Hematopoietic multipotent progenitor cell treated with erythropoietin and hydrocortisone succinate and interleukin-3 and kit ligand, for 4 days (in vitro differentiated cells): ENCODE results near the gene COPS8.
A peak's percentile ranks its signal among the peaks of the same experiment; 100 is the strongest.

Experiments used
- DNase-seq: peaks from one replicate; pipeline ENCODE4 v3.0.0-alpha.2; 2015

COPS8 gene

DNA sequence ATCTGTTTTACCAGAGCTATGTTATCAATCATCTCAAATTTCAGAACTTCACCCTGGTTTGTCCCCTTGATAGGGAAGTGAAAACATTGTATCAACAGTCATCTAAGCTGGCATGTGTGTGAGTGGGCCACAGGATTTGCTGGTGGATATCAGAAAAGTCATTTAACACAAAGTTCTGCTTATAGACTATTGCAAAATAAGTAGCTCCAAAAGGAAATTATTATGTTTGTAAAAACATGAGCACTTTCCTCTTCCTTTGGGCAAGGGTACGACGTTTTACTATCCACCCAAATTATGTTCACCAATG lies 20.7 kb upstream of the COPS8 start:
- no peak for DNase-seq

DNA sequence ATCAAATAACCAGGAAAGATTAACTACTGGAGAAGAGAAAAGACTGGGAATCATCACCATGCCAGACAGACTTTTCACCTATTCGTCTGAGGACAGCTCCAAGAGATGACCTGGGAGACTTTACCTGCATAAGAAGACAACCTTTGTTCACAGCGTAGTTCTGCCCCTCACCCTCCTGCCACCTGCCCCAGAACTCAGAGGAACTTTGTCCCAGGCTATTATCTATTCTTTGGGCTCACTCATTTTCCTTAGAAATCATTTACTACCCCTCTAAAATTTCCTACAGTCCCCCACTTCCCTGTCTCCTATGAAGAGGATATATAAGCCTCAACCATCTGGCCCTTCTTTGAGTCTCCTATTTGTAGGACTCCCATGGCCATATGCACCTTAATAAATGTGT lies 19.3 kb upstream of the COPS8 start:
- no peak for DNase-seq

DNA sequence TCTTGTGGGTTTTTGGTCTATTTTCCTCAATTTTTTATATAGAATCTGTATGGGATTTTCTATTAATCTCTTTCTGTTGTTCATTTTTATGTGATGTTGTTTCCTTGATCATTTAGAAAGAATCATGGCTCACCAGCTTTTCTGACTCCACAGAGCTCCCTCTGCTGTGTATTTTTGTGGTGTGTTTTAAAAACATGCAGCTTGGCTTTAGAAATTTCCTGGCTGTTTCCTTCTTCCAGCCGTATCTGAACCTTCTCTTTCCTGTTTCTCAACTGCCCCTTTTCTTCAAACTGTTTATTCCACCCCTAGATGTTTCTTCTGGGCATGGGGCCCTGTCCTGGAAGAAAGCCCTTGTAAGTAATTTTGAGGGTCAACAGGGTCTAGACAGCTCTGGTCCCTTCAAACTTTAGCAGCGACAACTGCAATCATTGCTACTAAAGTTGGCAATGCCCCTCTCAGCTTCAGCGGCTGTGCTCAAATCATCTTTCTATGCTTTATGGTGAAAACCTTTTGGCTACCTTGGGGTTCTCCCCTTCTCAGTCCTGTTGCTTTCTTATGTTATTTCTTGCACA lies 17.6 kb upstream of the COPS8 start:
- DNase-seq = no peak

DNA sequence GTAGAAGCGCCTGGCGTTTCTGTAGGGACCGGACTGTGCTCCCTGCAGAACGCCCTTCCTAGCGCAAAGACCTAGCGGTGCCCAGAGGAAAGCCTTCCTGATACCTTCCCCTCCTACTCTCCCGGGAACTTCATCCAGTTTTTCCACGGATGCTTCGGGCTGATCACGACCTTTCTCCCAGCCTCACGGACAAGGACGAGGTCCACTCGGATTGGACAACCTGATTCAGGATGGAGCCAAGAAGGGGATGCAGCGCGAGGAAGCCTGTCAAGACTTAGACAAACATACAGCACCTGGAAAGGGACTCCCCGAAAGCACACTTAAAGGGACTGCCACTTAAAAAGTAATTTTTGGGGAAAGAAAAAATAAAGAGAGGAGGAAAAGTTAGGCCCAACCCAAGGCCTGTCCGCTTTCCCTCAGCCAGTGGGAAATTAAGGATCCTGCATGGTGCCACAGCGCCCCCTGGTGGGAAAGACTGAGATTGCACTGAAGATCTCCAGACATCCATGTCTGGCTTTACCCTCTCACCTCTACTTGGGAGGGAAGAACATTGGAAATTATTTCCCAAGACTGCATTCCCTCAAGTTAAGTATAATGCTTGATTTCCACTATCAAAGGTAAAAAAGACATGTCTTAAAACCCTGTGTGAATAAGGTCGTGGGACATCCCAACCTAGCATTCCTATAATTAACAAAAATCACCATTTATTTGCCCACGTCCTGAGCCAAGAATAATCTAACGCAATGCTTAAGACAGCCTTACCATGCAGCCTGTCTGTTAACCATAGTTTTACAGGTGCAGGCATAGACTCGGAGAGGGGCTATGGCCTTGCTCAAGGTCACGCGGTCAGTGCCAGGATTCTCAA lies 13.4 kb upstream of the COPS8 start:
- peak; percentile 72 for DNase-seq

DNA sequence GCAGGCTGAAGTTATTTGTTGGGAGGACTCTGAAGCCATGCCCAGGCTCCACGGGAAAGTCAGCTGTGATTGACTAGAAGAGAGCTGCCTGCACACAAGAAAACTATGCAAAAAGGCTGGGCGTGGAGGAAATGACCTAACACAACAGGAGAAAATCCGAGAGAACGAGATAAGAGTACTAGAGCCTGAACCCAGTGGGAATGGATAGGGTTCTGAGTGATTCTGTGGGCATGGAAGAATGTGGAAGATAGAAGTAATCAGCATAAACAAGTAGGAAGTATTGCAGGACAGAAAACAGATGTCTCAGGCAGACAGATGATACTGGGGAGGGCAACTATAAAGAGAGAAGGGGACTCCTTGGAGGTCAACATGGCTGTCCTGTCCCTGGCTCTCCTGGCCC lies 12.1 kb upstream of the COPS8 start:
- DNase-seq = no peak

DNA sequence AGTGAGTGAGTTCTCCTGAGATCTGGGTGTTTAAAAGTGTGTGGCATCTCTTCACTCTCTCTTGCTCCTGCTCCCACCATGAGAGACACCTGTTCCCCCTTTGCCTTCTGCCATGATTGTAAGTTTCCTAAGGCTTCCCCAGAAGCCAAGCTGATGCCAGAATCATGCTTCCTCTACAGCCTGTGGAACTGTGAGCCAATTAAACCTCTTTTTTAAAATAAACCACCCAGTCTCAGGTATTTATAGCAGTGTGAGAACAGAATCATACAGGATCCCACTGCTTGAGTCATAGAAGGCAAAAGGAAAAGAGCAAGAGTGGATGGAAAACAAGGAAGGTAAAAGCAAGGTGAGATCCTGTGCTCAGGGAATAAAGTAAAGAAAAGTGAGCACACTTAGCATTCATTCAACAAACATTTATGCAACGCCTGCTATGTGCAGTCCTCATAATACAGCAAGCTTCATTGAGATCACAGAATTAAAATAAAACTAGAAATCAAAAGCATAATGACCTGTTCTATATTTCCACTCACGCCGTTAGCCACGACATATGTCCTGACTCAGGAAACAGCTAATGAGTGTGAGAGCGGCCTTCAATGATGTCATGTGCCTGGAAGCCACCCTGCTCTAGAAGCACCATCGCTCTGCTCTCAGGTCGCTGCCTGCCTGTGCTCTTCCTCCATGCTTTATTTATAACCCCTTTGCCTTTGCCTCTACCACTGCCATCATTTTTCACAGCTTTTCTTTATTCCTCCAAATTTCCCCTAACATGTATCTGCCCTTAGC lies 11.3 kb upstream of the COPS8 start:
- no peak for DNase-seq

DNA sequence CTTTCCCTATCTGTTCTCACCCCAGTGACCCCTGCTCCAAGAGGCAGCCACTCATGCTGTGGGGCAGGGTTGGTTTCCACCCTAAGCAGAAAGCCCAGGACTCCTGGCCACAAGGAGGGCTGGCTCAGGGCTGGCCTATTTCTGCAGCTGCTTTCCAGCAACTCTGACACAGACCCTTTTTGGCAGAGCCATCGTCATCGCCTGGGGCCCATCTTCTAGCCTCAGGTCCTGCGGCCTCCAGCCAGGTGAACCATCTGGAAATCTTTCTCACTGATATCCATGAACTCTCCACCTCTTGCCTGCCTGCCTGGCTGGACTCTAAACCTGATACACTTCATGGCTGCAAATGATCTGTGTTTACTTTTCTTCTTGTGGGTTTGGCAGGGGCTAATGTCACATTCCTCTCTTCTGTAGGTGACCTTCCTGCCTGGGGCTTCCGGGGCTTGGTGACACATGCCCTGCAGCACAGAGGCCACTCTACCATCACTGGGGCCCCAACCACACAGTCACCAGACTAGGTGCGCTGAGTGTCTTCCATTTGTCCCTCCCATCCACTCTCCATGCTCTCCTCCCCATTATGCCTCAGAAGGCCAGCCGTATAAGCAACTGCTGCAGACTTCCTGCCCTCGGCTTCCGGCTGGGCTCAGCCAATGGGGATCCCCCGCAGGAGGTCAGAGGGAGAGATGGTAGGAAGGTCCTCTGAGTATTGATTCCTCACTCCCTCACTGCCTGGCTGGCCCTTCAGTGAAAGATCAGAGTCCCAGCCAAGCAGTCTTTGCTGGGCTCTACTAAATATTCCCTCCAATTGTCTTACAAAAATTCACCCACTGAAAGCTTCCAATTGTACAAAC lies 9.7 kb upstream of the COPS8 start:
- DNase-seq = no peak

DNA sequence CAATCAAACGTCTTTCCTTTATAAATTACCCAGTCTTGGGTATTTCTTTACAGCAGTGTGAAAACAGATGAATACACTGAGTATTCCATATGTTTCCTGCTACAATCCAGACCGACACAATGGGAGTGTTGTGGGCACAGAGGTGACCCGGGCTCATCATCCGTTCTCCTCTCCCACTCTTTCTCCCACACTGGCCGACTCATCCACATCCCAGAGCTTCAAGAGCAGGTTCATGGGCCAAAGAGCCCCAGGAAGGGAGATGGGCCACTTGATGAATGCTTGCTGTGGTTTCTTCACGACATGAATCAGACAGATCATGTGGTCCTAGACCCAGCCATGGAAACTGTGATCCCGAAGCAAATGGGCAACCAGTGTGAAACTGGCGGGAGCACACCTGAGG lies 4.1 kb upstream of the COPS8 start:
- DNase-seq = no peak

DNA sequence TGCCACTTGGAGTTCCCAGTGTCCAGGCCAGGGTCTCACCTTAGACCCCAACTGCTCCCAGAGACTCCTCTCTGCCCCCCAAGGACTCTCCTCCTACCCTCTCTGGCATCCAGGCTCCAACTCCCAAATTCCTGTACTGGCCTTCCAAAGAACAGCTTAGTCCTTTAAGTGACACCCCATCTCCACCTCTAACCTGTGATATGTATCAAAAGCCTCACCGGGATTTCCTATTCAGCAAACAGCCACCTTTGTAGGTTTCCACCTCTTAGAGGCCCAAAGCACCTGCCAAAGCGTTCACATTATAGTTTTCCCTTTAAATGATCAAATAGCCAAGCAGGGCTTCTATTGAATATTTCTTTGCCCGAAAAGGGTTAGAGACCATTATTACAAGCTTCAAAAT lies 2.7 kb upstream of the COPS8 start:
- no peak for DNase-seq

DNA sequence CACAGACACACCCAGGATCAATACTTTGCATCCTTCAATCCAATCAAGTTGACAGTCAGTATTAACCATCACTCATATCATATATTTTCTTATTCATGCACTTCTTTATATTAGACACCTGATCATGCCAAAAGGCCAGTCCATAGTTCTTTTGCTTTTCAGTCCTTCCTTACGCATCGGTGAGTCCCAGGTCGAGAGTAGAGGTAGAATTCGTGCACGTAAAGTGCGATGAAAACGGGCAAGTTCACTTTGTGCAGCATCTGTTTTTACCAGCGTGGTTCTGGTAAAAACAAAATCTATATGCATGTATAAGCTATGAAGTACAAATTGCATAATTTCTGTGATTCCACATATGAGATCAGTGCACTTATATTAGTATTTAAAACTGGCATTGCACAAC lies 1.2 kb upstream of the COPS8 start:
- no peak for DNase-seq

DNA sequence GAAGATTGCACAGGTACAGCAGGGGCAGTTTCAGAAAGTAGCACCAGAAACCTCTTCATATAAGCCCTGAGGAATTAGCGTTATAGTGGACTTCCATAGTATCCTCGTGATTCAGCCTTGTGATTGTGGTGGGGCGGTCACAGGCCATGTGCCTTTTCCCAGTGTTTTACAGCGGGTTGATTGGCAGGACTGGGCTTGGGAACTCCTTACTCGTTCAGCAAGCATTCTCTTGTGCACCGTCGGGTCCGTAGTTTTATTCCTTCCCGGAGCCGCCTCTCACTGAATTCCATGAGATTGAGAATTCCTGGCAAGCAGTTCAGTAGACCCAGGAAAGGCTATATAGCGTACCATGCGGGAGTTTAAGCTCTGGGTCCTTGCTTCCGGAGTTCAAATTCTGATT lies 5.2 kb downstream of the COPS8 start:
- no peak for DNase-seq

DNA sequence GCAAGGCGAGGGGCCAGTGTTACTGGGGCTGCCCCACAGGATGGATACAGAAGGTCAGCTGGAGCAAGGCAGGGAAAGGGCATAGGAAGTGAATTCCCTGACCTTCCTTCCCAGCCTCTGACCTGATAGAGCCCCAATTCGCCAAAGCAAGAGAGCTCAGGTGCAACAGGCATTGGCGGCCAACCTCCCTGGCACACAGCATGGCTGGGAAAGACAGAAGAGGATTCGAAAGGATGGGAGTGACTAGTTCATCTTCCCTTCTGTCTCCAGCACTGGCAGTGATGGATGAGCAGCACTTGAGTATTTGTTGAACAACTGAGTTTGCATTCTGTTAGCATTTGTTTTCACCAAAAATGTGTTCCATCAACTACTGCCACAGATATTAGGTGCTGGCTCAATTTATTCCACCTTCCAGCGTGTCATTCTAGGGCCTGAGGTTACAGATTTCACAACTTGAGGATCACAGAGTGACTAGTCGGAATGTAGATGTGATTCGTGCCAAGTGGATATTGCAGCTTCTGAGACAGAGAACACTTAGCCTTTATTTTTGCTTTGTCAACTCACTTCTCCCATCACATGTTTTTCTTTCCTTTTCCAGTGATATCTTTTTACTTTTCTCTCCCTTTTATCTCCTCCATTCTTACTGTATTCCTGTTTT lies 6.2 kb downstream of the COPS8 start:
- no peak for DNase-seq

DNA sequence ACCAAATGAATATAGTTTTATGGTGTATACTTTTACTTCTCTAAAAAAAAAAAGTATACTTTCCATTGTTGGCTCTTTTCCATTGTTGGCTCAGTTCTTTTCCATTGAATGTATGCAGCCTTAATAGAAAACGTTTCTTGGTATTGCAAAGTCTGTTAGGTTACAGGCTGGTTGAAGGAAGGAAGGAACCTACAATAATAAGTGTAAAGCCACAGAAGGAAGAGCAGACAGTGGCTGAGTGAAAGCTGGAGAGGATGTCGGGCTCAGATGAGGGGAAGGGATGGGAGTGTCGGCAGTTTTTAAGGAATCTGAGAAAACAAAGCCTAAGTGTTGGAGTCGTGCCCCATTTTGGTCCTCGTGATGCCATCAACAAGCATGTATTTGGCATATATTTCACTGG lies 6.8 kb downstream of the COPS8 start:
- no peak for DNase-seq

DNA sequence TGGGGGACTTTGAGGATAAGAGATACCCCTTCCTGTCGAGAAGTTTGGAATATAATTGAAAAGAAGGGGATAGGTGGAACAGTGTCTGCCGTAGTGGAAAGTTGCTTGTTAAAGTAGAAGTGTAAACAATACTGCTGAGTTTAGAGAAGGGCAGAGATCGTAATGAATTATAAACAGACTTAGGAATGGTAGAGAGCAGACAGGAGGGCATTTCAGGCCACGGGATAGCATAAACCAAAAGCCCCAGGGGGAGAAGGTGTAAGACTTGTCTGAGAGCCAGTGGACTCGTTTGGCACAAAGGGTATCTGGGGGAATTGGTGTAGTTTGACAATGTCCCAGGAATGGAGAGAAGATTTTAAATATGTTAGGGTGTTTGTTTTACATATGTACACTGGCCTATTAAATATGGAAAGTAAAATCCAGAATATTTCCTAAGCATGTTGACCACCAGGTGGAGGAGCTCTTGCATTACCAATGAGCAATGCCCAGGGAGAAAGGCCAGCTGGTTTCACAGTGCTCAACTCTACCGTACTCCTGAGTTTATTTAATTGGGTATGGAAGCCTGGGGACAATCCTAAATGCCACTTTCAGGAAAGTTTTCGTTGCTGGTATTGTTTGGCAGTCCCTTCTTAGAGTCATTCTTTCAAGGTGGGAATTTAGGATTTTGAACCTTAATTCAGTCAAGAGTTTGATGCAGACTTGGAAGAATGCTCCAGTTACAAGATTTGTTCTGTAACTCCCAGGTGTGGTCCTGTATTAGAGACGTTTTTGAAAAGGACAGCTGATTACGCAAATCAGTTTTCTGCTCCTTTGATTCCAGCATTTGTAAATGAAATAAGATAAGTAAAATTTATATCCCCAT lies 7.5 kb downstream of the COPS8 start:
- peak; percentile 15 for DNase-seq

DNA sequence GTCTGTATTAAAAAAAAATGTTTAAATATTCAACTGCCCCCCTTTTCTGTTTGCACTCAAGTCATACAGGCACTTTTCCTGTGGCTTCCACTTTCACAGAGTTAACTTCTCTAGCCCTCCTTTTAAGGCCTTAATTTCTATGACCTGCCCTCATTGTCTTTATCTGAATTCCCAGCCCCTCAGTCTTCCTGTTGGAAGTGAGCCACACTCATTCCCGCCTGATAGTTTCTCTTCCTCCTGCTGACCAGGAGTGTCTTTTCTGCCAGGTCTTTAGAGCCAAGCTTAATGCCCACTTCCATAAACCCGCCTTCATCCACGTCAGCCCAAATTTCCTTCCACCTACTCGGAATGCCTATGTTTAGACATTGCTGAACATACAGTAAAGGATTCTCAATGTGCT lies 10.5 kb downstream of the COPS8 start:
- DNase-seq = no peak

DNA sequence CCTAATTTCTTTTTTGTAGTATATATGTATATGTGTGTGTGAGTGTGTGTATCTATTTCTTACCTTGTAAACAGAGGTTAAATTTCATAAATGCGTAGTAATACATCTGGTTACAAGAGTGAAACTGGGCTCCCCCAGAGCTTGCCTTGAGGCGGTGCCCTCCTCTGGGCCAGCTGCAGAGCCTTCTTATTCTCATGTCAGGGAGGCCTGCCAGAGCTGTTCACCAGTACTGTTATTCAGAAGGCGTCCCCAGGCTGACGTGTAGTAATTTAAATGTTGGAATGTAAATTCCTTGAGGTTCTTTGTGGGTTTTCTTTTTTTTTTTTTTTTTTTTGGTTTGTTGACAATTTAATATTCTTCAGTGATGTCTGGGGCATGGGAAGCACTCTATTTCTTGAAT lies 11.2 kb downstream of the COPS8 start:
- no peak for DNase-seq

DNA sequence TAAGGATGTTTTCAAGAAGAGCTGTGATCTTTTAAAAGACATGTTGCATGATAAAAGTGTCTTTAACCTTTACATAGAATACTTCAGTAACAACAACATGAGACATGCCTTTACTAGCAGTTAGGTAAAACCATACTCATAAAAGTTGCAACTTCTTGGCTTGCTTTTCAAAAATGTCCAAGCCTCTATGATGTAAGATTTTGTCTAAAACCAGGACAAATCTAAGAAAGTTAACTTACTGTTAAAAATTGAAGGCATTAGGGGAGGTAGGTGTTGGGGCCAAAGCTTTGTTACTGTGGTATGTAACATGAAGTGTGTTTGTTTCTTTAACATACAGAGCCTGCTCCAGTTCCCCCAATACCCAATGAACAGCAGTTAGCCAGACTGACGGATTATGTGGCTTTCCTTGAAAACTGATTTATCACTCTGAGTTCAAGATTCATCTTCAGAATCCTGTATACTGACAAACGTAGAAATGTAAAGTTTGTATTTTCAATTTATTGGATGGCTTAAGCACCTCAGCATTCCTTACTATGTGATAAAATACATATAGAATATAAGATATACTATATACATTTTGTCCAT lies 11.7 kb downstream of the COPS8 start:
- DNase-seq = no peak

DNA sequence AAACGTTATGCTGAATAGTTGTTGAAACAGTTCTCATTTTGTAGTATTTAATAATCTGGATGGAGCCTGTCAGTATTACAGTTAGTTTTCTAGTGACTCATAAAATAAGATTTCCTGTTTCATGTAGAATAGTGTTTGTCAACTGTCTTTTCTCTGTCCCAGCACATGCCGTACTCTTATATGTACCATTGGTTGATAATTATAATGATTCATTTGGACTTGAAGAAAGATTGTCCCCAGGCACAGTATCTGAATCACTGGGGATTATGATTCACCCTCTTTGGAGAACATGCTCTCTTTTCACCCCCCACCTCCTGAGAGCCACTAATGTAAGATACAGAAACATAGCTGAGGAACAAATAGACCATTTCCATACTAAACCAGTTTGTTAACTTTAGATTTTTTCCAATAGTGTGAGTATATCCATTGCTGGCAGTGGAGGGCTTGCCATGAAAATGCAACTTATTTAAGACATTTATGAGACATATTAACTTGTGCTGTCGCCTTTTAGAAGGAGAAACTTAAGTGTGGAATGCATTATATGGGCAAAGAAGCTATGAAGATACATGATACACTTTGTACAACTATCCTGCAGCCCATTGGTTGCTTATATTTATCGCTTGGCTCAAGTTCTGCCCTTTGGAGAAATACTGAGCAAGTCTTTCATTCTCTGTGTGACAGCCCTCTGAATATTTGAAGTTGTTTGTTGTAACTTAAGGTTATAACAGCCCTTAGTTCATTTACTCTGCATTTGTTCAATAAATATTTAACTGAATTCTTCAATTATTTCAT lies 12.4 kb downstream of the COPS8 start:
- no peak for DNase-seq

DNA sequence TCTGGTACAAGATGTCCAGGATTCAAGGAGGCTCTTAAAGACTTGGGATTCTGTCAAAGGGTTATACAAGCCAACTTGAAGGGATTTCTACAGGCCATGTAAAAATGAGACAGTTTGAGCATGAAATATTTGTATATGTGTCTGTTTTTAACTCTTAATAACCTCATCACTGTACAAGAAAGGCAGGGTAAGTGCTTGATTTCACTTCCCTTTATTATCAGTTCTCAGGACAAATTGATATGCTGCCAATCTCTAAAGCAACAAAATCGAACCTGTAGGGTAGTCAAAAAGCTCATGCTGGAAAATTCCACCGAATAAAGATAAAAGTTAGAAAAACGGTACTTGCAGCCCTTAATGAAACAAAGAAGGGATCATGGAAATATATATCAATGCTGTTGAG lies 14.1 kb downstream of the COPS8 start:
- DNase-seq = no peak
